Fibroblast of pulmonary artery (primary cell): ENCODE results near the gene FAT2.

ENCODE experiments used
- DNase-seq: peaks from one replicate; pipeline ENCODE4 v3.0.0-alpha.2; 2010; ENCODE audit warnings: low read depth
- H3K4me3 ChIP-seq: replicated peaks from 2 replicates; pipeline ENCODE4 v1.5.1; 2011; ENCODE audit warnings: low read depth, mild to moderate bottlenecking, control low read depth, low read length, moderate library complexity
- TF ChIP-seq, protein P1 (sequence below): IDR thresholded peaks from 2 replicates; pipeline ENCODE4 v1.5.1; 2011; ENCODE audit warnings: mild to moderate bottlenecking, control low read depth, low read length, inconsistent platforms; ENCODE audit errors: missing control alignments

Gene FAT2

DNA sequence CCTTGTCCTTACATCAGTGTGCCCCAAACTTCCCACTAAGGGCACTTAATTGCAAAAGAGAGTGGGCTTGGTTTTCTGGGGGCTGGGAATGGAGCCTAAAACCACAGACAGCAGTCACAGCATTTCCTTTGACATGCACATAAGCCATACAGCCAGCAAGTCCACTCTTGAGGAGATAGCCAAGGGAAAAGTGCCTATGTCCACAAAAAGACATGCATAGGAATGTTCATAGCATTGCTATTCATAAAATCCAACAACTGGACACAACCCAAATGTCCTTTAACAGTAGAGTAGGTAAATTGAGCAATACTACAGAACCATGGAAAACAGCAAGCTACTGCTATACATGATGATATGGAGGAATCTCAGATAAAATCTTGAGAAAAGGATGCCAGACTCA lies 11.7 kb upstream of the FAT2 start:
- DNase-seq, result peak; percentile 14
- TF ChIP-seq, protein P1, sequence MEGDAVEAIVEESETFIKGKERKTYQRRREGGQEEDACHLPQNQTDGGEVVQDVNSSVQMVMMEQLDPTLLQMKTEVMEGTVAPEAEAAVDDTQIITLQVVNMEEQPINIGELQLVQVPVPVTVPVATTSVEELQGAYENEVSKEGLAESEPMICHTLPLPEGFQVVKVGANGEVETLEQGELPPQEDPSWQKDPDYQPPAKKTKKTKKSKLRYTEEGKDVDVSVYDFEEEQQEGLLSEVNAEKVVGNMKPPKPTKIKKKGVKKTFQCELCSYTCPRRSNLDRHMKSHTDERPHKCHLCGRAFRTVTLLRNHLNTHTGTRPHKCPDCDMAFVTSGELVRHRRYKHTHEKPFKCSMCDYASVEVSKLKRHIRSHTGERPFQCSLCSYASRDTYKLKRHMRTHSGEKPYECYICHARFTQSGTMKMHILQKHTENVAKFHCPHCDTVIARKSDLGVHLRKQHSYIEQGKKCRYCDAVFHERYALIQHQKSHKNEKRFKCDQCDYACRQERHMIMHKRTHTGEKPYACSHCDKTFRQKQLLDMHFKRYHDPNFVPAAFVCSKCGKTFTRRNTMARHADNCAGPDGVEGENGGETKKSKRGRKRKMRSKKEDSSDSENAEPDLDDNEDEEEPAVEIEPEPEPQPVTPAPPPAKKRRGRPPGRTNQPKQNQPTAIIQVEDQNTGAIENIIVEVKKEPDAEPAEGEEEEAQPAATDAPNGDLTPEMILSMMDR, result no peak
- H3K4me3 ChIP-seq, result no peak overlapping the region

DNA sequence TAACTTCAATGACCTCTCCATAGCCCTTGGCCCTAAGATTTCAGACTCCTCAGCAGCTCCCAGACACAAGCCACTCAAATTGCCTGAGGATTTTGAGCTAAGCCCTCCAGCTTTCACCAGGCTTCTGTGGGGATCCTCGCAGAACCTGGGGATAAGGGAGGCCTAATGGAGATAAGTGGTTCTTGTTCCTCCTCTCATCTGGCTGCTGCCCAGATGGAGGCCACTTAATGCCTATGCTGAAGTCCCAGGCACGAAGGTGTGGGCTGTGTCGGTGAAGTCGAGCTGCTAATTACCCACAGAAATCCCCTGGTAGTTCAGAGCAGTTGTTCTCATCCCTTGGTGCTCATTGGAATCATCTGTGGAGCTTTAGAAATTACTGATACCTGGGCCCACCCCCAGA lies 10.3 kb upstream of the FAT2 start:
- H3K4me3 ChIP-seq, result no peak overlapping the region
- DNase-seq, result no peak
- TF ChIP-seq, protein P1, result no peak

DNA sequence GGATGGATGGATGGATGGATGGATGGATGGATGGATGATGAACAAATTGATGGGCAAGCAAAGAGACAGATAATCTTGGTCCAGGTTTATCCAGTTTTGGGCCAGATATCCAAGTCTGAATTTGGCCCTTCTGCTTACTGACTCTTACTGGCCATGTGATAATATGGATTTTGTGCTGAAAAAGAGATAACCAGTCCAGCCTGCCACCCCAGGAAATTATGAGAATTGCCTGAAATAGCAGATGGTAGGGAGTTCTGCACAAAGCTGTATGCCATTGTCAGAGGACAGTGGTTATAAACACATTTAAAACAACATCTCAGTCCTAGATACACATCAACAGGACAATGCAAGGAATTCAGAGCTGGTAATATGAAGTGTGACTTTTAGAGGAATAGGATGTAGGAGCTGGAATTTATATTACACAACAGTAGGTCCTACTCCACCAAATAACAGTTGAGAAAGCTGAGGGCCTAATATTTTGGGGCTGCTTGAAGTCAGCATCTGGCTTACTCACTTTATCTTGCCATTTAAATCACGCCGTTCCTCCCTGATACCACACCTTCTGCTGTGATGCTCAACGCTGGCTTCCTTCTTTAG lies 9.0 kb upstream of the FAT2 start:
- no peak overlapping the region for H3K4me3 ChIP-seq
- DNase-seq, result no peak
- TF ChIP-seq, protein P1, result no peak

DNA sequence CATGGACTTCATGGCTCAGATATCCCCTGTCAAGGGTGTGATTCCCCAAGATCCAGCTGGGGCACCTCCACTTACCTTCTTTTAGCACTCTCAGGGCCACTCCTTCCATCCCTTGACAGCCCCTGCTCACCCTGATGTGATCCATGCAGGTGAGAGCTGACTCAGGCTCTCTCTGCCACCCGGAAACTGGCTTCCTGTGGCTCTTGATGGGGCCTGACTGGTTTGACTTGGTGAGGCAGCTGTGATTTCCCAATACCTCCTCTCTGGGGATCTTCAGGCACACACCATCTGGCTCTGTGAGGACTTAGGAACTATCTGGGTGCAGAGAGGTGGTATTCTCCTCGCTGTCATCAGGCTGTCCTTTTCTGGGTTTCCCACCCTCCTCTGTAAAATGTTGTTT lies 7.9 kb upstream of the FAT2 start:
- no peak for DNase-seq
- TF ChIP-seq, protein P1, result no peak
- no peak overlapping the region for H3K4me3 ChIP-seq

DNA sequence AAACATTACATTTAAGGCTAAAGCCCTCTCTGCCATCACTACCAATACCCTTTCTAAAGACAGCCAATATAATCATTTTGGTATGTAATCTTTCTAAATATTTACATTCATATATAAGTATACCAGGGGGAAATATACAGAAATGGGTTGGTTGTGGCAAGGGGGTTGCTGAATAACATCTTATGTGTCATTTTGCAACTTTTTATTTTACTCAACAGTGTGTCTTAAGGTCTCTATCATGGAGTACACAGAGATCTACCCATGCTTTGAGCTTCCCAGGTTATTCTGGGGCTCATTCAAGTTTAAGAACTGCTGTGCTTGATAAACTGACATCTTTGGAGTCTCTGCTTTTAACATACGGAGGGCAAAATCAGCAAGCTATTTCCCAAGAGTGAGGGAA lies 7.4 kb upstream of the FAT2 start:
- DNase-seq, result no peak
- H3K4me3 ChIP-seq, result no peak overlapping the region
- TF ChIP-seq, protein P1, result no peak

DNA sequence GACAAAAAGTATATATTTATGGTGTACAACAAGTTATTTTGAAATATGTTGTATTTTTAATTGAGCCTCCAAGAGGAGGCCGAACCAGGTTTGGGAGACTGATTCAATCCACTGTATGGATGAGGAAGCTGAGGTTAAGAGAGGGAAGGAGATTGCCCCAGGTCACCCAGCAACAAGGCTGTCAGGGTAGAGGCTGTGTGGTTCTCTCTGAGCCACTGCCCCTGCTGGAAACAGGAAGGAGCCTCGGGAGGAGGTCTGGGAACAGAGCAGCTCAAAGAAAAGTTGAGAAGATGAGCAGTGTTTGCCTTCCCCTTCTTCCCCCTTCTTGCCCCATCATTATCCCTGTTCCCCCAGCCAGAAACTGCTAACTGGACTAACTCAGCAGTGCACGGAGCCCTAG lies 6.6 kb upstream of the FAT2 start:
- DNase-seq, result no peak
- H3K4me3 ChIP-seq, result no peak overlapping the region
- TF ChIP-seq, protein P1, result no peak

DNA sequence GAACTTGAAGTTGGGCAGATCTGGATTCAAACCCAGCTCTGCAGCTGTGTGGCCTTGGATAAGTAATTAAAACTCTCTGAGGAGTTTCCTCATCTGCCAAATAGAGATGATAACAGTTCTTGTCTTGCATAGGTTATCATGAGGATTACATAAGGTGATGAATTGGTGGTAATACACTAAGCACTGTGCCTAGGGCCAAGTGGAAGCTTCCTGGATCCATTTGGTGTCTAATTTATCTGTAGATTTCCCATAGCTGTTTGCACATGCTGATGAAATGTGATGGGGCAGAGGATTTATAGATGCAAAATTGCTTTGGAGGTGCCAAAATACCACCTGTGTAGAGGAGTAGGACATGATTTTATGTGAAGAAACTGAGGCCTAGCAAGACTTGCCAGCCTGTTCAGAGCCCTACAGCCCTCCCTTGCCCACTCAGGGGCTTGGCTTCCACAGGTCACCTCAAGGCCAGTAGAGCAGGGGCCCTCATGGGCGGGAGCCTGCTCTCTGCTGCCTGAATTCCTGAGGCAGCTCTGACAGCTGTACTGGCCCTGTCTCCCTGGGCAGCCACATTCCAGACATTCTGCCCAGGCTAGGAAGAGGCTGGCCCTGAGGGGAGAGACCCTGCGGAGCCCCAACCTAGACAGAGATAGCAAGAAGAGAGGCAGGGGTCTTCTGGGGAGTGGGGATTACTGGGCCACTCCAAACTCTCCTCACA lies 5.9 kb upstream of the FAT2 start:
- TF ChIP-seq, protein P1, result no peak
- no peak for DNase-seq

More for the DNA sequence above, 5.9 kb upstream of the FAT2 start:
- H3K4me3 ChIP-seq, result no peak overlapping the region
